NT2/D1 (cell line): ENCODE data around the gene CACNA1D.

Source experiments
- SUZ12 ChIP-seq: IDR thresholded peaks from 2 replicates; pipeline ENCODE4 v1.6.1; 2011; ENCODE audit not compliant: insufficient read length, insufficient read depth; ENCODE audit errors: extremely low read depth
- YY1 ChIP-seq: IDR thresholded peaks from 2 replicates; pipeline ENCODE4 v1.6.1; 2011; ENCODE audit not compliant: insufficient read length, insufficient read depth
- ZNF274 ChIP-seq: IDR thresholded peaks from 2 replicates; pipeline ENCODE4 v1.6.1; 2011; ENCODE audit warnings: mild to moderate bottlenecking, low read depth, low read length

- TF ChIP-seq YY1, result no peak
- no peak for TF ChIP-seq ZNF274
- TF ChIP-seq SUZ12, result no peak
These were observed 72.2 kb downstream of the CACNA1D start for GRCh38 chr3:53566461-53567145.
